ENCODE measurements around the gene NR2C2AP.

NR2C2AP gene

GRCh38 chr19:19170053-19170872 is 33.0 kb downstream of the NR2C2AP start, which contains the start of gene MEF2B:
Gene MEF2B (minus strand): TSS chr19:19170263. CDS start chr19:19150735, 19,528 bp downstream.
- Histone ChIP-seq H4K20me1 (ENCODE audit: low read depth, low read length) (no peaks in the 10 kb centered on the region), H3K9me3 (ENCODE audit: insufficient read depth, low read length) (no peaks in the 10 kb centered on the region), H3K9ac (ENCODE audit: low read length) (peak within 1 kb of the TSS; percentile 94), H3K4me2 (ENCODE audit: low read depth, low read length, poor library complexity, severe bottlenecking) (peak within 1 kb of the TSS; percentile 96), H3K4me3 (ENCODE audit: insufficient read depth, low read length, poor library complexity, severe bottlenecking) (peak within 1 kb of the TSS; percentile 81), H3K27ac (ENCODE audit: low read depth, low read length) (peak within 1 kb of the TSS; percentile 99), H3K79me2 (ENCODE audit: insufficient read depth, low read length) (peaks cover 48% of the 10 kb centered on the region), H3K36me3 (ENCODE audit: low read length) (peaks cover 4% of the 10 kb centered on the region), H3F3A (ENCODE audit: insufficient read depth) (peaks cover 57% of the 10 kb centered on the region), H3K27me3 (ENCODE audit: low read length) (no peaks in the 10 kb centered on the region), H2AFZ (ENCODE audit: low read depth, low read length, severe bottlenecking) (no peak within 1 kb of the TSS), H3K9me2 (replicated peaks; ENCODE audit: insufficient read depth, low read length) (no peaks in the 10 kb centered on the region)
- TF ChIP-seq CTCF (IDR thresholded peaks at IDR 0.05; ENCODE audit: insufficient read depth, low read length, poor library complexity, severe bottlenecking) (no peak), EZH2phosphoT487 (conservative IDR thresholded peaks at IDR 0.05; ENCODE audit: low read length) (no peak)

- no peak overlapping the region for H2AFZ ChIP-seq (ENCODE audit: low read depth, low read length, severe bottlenecking)
- H3K27me3 ChIP-seq (ENCODE audit: low read length) = no peaks in the 10 kb centered on the region
- H3K27ac ChIP-seq (ENCODE audit: low read depth, low read length) = peak overlapping the region; percentile 99
- peak overlapping the region; percentile 81 for H3K4me3 ChIP-seq (ENCODE audit: insufficient read depth, low read length, poor library complexity, severe bottlenecking)
- H3K79me2 ChIP-seq (ENCODE audit: insufficient read depth, low read length) = peaks cover 56% of the 10 kb centered on the region
- H3K9me2 ChIP-seq (replicated peaks; ENCODE audit: insufficient read depth, low read length) = no peaks in the 10 kb centered on the region
- H3K9ac ChIP-seq (ENCODE audit: low read length) = peak overlapping the region; percentile 94
- H3K4me2 ChIP-seq (ENCODE audit: low read depth, low read length, poor library complexity, severe bottlenecking) = peak overlapping the region; percentile 96
- no peaks in the 10 kb centered on the region for H4K20me1 ChIP-seq (ENCODE audit: low read depth, low read length)
- no peaks in the 10 kb centered on the region for H3K9me3 ChIP-seq (ENCODE audit: insufficient read depth, low read length)
- TF ChIP-seq CTCF (IDR thresholded peaks at IDR 0.05; ENCODE audit: insufficient read depth, low read length, poor library complexity, severe bottlenecking) = no peak
- TF ChIP-seq EZH2phosphoT487 (conservative IDR thresholded peaks at IDR 0.05; ENCODE audit: low read length) = no peak
- H3K36me3 ChIP-seq (ENCODE audit: low read length) = peaks cover 4% of the 10 kb centered on the region
- peaks cover 65% of the 10 kb centered on the region for H3F3A ChIP-seq (ENCODE audit: insufficient read depth)
Observed at GRCh38 chr19:19169236-19170052, 33.8 kb downstream of the NR2C2AP start.

GRCh38 chr19:19167612-19168011 is 35.6 kb downstream of the NR2C2AP start:
- H3K27me3 ChIP-seq (ENCODE audit: low read length) = no peaks in the 10 kb centered on the region
- H4K20me1 ChIP-seq (ENCODE audit: low read depth, low read length) = no peaks in the 10 kb centered on the region
- peaks cover 77% of the 10 kb centered on the region for H3F3A ChIP-seq (ENCODE audit: insufficient read depth)
- H3K4me2 ChIP-seq (ENCODE audit: low read depth, low read length, poor library complexity, severe bottlenecking) = peak overlapping the region; percentile 96
- no peaks in the 10 kb centered on the region for H3K9me2 ChIP-seq (replicated peaks; ENCODE audit: insufficient read depth, low read length)
- peak overlapping the region; percentile 99 for H3K27ac ChIP-seq (ENCODE audit: low read depth, low read length)
- H3K9ac ChIP-seq (ENCODE audit: low read length) = peak overlapping the region; percentile 94
- peaks cover 4% of the 10 kb centered on the region for H3K36me3 ChIP-seq (ENCODE audit: low read length)
- peaks cover 75% of the 10 kb centered on the region for H3K79me2 ChIP-seq (ENCODE audit: insufficient read depth, low read length)
- H3K4me3 ChIP-seq (ENCODE audit: insufficient read depth, low read length, poor library complexity, severe bottlenecking) = peak overlapping the region; percentile 81
- TF ChIP-seq CTCF (IDR thresholded peaks at IDR 0.05; ENCODE audit: insufficient read depth, low read length, poor library complexity, severe bottlenecking) (no peak), EZH2phosphoT487 (conservative IDR thresholded peaks at IDR 0.05; ENCODE audit: low read length) (no peak)
- H2AFZ ChIP-seq (ENCODE audit: low read depth, low read length, severe bottlenecking) = no peak overlapping the region
- no peaks in the 10 kb centered on the region for H3K9me3 ChIP-seq (ENCODE audit: insufficient read depth, low read length)

Data from SU-DHL-6 (cell line).